Tibial nerve (tissue), 3 donors: ENCODE data around the gene ULBP1.
"Not testable (repeated sequence)": the region's sequence is repeated elsewhere in the genome, so short reads cannot be mapped to it uniquely, and the experiment has no call there.

Source experiments
- CTCF ChIP-seq, 5 experiments: fragments of 200-600 bp in 3 of 5; fragments of 450-650 bp in 2 of 5; sonication (generic) in 3 of 5; IDR thresholded peaks; one replicate each; pipeline ENCODE4 v1.5.1; 2016 to 2019; ENCODE audit warnings: antibody characterized with exemption in 5 of 5, mild to moderate bottlenecking in 3 of 5, moderate library complexity in 2 of 5
- POLR2A ChIP-seq, 2 donors: fragments of 450-650 bp; IDR thresholded peaks; one replicate each; pipeline ENCODE4 v1.6.1; 2017; ENCODE audit warnings: antibody characterized with exemption in 2 of 2, mild to moderate bottlenecking in 2 of 2, moderate library complexity in 2 of 2

- peak in 1 of 5 experiments; percentile 1 for TF ChIP-seq CTCF (IDR thresholded peaks at IDR 0.05)
- TF ChIP-seq POLR2A (IDR thresholded peaks at IDR 0.05): not testable (repeated sequence)
Observed at GRCh38 chr6:150017186-150017521, 53.4 kb downstream of the ULBP1 start.
